ENCODE results near the gene HOMEZ. TPM values are rescaled to one million over a fixed set of nuclear protein-coding genes. Genes with fewer than 3 reads are reported as not detected.

HOMEZ gene
- total RNA-seq, 2 experiments from 2014 or later = 12.3 to 13.0 TPM

DNA sequence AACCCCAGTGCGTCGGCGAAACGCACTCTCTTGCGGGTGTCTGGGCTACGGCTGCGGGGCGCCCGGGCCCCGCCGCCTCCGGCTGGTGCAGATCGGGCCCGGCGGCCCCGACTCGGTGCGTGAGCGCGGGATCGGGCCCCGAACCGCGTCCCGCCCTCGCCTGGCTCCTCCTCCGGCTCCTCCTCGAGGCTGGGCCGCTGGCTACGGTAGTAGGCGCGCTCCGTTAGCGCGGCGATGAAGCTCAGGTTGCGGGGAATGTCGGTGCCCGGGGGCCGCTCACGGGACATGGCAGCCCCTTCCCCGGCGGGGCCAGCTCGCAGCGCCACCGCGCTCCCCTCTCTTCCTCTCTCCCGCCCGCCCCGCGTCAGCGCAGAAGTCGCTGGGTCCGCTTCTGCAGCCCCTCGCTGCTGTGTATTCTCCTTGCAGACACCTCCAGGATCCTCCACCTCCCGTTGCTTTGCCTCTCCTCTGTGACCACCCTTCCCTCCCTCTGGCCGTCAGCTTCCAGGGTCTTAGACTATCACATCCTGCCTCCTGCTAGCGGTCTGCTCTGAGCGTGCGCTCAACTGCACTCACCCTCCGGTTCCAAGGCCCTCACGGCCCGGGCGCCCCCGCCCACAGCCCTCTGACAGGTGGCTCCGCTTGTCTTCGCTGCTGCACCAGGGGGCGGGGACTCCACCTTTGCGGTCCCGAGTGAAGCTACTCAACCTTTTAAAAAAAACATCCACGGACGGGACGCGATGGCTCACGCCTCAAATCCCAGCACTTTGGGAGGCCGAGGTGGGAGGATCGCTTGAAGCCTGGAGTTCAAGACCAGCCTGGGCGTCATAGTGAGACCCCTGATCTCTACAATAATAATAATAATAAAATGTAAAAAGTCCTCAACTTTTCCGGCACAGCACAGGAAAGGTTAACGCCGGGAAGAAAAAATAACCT is 16.6 kb upstream of the HOMEZ start, which contains the start of gene PPP1R3E:
TSS of gene PPP1R3E (minus strand) at position 570 of the 936 bp plus-strand sequence. CDS start at position 287, 283 bp downstream.
- CTCF ChIA-PET = interaction anchor here (0.6 to 4.6 kb wide), 13 partner anchors 10 to 234 kb away, joined by 3 to 76 read pairs (median 6); partner anchors contain the start of genes HOMEZ and PABPN1
- POLR2A ChIA-PET = interaction anchor here (0.7 to 4.4 kb wide), 8 partner anchors 13 to 207 kb away, joined by 3 to 102 read pairs (median 3); partner anchors contain the start of genes ACIN1, C14orf119, HOMEZ and PABPN1
- H3K27me3 Mint-ChIP-seq = peaks cover 12% of the 10 kb centered on the region
- DNase-seq = peak; percentile 93
- H3K9me3 Mint-ChIP-seq = no peaks in the 10 kb centered on the region
- H3K36me3 Mint-ChIP-seq = peaks cover 3% of the 10 kb centered on the region
- intact Hi-C loops (cut with micrococcal nuclease) = loop anchor here (2.0 to 5.0 kb wide), 2 partner anchors 66 to 255 kb away; partner anchors contain the start of gene THTPA
- H3K4me1 Mint-ChIP-seq (ENCODE audit: low read depth) = peaks cover 22% of the 10 kb centered on the region
- peak within 1 kb of the TSS; percentile 94 for H3K4me3 Mint-ChIP-seq
- H3K27ac Mint-ChIP-seq = peak within 1 kb of the TSS; percentile 96

DNA sequence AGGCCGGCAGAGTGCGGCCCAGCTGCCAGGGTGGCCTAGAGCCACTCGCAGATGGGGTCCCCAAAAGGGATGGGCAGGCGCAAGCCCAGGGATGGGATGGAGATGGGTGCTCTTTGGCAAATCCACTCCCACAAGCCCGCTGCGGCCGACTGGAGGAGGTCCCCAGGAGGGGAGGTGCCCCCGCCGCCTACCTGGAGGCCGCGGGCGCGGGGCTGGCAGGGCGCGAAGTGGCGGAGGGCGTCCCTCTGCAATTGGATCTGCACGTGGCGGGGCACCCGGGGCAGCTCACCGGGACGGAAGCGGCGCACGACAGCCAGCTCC is 16.0 kb upstream of the HOMEZ start:
- Mint-ChIP-seq H3K4me1 (ENCODE audit: low read depth) (peaks cover 22% of the 10 kb centered on the region), H3K27ac (peak overlapping the region; percentile 94), H3K4me3 (peak overlapping the region; percentile 94), H3K27me3 (peaks cover 7% of the 10 kb centered on the region), H3K9me3 (no peaks in the 10 kb centered on the region), H3K36me3 (peaks cover 8% of the 10 kb centered on the region)
- CTCF ChIA-PET = interaction anchor here (1.0 to 4.6 kb wide), 15 partner anchors 10 to 234 kb away, joined by 3 to 76 read pairs (median 6); partner anchors contain the start of genes ACIN1, C14orf119, HOMEZ and PABPN1
- DNase-seq = no peak
- intact Hi-C loops (cut with micrococcal nuclease) = loop anchor here (1.0 to 5.0 kb wide), 6 partner anchors 16 to 255 kb away; partner anchors contain the start of genes ACIN1, C14orf119, HOMEZ and NGDN
- POLR2A ChIA-PET = interaction anchor here (0.7 to 4.4 kb wide), 7 partner anchors 13 to 207 kb away, joined by 3 to 102 read pairs (median 3); partner anchors contain the start of genes ACIN1, C14orf119, HOMEZ and PABPN1

DNA sequence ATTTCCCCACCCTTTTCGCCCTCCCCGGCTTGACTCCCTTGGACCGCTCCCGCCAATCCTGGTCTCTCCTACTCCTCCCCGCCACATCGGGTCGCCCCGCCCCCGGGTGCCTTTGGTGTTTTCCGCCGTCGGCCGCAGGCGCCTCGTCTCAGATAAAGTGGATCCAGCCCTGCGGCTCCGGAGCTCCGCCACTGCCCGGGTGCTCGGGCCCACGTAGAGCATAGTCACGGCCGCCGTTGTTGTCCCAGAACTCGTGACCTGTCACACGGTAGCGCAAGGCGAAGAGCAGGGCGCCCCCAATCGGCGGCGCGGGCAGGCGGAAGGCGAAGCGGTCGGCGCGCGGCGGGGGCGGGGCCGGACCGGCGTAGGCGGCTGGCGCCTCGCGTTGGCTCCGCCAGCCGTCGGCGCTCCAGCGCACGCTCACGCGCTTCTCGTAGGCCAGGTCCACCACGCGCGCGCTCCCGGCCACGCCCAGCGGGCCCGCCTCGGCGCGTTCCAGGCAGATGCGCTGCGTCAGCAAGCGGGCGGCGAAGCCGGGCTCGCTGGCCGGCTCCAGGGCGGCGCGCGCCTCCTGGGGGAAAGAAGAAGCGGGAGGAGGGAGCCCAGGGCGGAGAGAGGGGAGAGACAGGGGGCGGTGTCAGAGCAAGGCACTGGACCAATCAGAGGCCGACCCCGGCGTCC is 15.5 kb upstream of the HOMEZ start:
- DNase-seq = peak; percentile 98
- POLR2A ChIA-PET = interaction anchor here (0.6 to 4.4 kb wide), 7 partner anchors 15 to 294 kb away, joined by 3 to 102 read pairs (median 6); partner anchors contain the start of genes ACIN1, C14orf119, HOMEZ and PABPN1
- H3K9me3 Mint-ChIP-seq = no peaks in the 10 kb centered on the region
- H3K27ac Mint-ChIP-seq = peak overlapping the region; percentile 94
- H3K36me3 Mint-ChIP-seq = peaks cover 12% of the 10 kb centered on the region
- CTCF ChIA-PET = interaction anchor here (0.8 to 4.6 kb wide), 18 partner anchors 9 to 233 kb away, joined by 3 to 76 read pairs (median 6); partner anchors contain the start of genes ACIN1, C14orf119, HOMEZ and PABPN1
- peaks cover 22% of the 10 kb centered on the region for H3K4me1 Mint-ChIP-seq (ENCODE audit: low read depth)
- intact Hi-C loops (cut with micrococcal nuclease) = loop anchor here (1.0 to 5.0 kb wide), 5 partner anchors 15 to 256 kb away; partner anchors contain the start of genes ACIN1, C14orf119, HOMEZ and NGDN
- peaks cover 5% of the 10 kb centered on the region for H3K27me3 Mint-ChIP-seq
- H3K4me3 Mint-ChIP-seq = peak overlapping the region; percentile 94

DNA sequence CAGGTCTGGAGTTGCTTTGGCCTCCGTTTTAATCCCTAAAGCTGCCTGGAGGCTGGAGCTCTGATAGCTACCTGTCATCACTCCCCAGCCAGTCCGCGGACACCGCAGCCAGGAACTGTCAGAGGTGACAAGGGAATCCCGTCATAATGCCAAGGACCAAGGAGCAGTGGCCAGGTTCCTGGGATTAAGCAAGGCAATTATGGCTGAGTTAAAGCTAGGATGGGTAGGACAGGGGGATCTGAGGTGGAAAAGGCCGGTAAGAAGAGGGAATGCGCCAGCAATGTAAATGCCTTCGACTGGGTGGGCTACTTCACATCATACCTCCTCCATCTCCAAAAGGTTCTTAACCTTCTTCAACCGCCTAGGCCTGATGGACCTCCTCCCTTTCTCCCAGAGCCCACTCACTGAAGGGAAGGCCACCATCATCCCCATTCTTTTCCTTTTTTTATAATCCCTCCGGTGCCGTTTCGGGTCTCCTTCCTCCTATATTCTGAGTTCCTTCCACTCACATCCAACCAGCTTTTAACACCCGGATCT is 14.8 kb upstream of the HOMEZ start:
- Mint-ChIP-seq H3K4me1 (ENCODE audit: low read depth) (peaks cover 22% of the 10 kb centered on the region), H3K9me3 (no peaks in the 10 kb centered on the region), H3K36me3 (peaks cover 12% of the 10 kb centered on the region), H3K4me3 (peak overlapping the region; percentile 89), H3K27me3 (no peaks in the 10 kb centered on the region), H3K27ac (peak overlapping the region; percentile 91)
- CTCF ChIA-PET = interaction anchor here (0.8 to 4.6 kb wide), 16 partner anchors 9 to 232 kb away, joined by 3 to 76 read pairs (median 6); partner anchors contain the start of genes ACIN1, C14orf119, HOMEZ and PABPN1
- peak; percentile 36 for DNase-seq
- POLR2A ChIA-PET = interaction anchor here (0.6 to 4.4 kb wide), 4 partner anchors 15 to 293 kb away, joined by 3 to 102 read pairs (median 18); partner anchors contain the start of genes ACIN1, C14orf119, HOMEZ and PABPN1
- intact Hi-C loops (cut with micrococcal nuclease) = loop anchor here (1.0 to 5.0 kb wide), 5 partner anchors 14 to 257 kb away; partner anchors contain the start of genes ACIN1, C14orf119, HOMEZ and NGDN

DNA sequence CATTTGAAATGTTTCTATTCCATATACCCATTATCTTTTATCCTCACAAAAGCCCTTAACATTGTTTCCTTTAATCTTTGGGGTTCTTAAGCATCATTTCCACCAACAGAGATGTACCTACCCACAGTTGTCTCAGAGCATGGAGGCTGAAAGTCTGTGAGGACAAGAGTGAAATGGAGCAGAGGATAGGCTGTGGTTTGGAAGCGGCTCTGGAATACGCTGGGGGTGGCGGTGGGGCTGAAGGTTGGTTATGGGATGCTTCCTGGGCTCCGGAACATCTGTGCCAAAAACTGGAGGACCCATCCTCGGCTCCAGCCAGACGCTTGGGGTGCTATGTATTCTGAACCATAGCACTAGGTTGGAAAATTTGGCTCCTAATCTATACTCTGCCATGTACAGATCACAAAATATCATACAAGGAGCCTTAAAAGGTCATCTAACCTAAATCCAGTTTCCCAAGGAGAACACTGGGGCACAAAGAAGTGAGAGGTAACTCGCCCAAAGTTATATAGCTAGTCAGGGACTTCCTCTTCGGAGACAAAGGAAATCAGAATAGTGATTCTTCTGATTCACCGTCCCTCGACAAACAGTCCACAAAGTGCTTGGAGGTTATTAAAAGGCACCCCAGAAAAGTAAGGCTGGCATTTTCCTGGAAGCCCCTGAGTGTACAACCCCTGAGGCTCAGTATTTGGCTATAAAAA is 14.2 kb upstream of the HOMEZ start:
- no peak for DNase-seq
- intact Hi-C loops (cut with micrococcal nuclease) = loop anchor here (1.0 to 5.0 kb wide), 4 partner anchors 35 to 257 kb away; partner anchors contain the start of genes RNF212B and THTPA
- peak overlapping the region; percentile 89 for H3K4me3 Mint-ChIP-seq

DNA sequence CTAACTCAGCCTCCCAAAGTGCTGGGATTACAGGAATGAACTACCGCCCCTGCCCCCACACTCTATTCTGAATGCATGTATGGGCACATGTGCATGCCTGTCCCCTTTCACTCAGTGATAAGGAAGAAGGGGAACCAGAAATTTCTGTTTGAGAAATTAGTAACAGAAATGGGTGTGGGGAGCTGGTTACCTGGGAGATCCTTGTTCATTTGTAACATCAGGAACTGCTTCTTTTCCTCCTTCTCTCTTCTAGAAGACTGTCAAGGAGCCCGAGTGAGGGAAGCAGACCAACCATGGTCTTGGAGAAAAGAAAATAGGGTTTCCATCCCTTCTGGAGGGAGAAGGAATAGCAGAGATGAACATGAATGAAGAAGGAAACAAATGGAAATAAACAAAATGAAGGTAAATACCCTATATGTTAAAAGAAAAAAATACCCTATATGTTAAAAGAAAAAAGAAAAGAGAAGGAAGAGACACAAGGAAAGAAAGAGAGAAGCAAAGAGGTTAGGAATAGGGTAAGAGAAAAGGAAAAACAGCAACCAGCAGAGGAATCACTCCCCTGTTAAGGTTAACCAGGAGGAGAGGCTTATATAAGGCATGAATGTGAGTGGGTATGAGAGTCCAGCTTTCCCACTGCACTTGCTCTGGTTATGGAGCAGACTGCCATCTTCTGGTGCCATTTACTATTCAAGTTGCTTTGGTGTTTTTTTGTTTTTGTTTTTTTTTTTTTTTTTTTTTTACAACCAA is 13.5 kb upstream of the HOMEZ start:
- no peak for DNase-seq
- intact Hi-C loops (cut with micrococcal nuclease) = loop anchor here (1.0 to 5.0 kb wide), 3 partner anchors 34 to 179 kb away; partner anchors contain the start of gene RNF212B
- no peaks in the 10 kb centered on the region for H3K27me3 Mint-ChIP-seq
- H3K36me3 Mint-ChIP-seq = peaks cover 12% of the 10 kb centered on the region
- H3K4me1 Mint-ChIP-seq (ENCODE audit: low read depth) = peaks cover 31% of the 10 kb centered on the region
- POLR2A ChIA-PET = no interaction called here
- no peaks in the 10 kb centered on the region for H3K9me3 Mint-ChIP-seq
- no peak overlapping the region for H3K4me3 Mint-ChIP-seq
- H3K27ac Mint-ChIP-seq = peak overlapping the region; percentile 38
- CTCF ChIA-PET = interaction anchor here (3.3 to 6.3 kb wide), 3 partner anchors 13 to 179 kb away, joined by 28 to 76 read pairs (median 60); partner anchors contain the start of genes HOMEZ and PABPN1

More for the DNA sequence above, 14.2 kb upstream of the HOMEZ start:
- H3K36me3 Mint-ChIP-seq = peaks cover 12% of the 10 kb centered on the region
- peaks cover 25% of the 10 kb centered on the region for H3K4me1 Mint-ChIP-seq (ENCODE audit: low read depth)
- no peaks in the 10 kb centered on the region for H3K9me3 Mint-ChIP-seq
- H3K27ac Mint-ChIP-seq = peak overlapping the region; percentile 91
- ChIA-PET POLR2A (interaction anchor here (1.7 to 4.4 kb wide), 3 partner anchors 14 to 205 kb away, joined by 6 to 102 read pairs (median 31); partner anchors contain the start of genes ACIN1, C14orf119, HOMEZ and PABPN1), CTCF (interaction anchor here (1.0 to 4.6 kb wide), 12 partner anchors 9 to 231 kb away, joined by 3 to 76 read pairs (median 6); partner anchors contain the start of genes ACIN1, C14orf119, HOMEZ and PABPN1)
- H3K27me3 Mint-ChIP-seq = no peaks in the 10 kb centered on the region

DNA sequence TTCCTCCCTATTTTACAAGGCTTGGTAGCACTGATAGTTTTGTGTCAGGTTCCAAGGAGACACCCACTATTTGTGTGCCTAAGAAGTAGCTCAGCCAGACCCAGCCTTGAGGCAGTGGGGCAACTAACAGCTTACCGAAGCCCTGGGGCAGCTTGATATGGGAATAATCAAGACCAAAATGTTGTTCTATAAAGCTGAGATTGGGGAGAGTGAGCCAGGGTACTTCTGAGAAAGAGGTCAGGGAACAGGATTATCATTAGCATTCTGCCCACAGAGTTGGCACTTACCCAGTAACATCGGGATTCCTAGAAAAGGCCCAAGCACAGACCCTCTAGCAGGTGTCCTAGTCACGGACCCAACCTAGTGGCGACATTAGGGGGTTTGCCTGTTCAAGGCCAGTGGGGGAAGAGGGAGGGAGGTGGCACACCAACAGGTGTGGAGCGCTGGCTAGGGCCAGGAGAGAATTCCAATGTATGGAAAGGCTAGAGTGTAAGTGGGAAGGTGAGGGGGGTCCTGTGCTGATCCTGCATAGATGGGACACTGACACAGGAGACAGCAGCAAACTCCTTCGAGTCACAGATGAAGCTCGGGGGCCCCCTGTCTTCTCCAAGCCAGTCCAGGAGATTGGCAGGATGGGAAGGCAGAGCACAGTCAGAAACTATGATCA is 11.8 kb upstream of the HOMEZ start:
- ChIA-PET POLR2A (interaction anchor here (1.9 kb wide), 1 partner anchor 11 kb away, joined by 7 read pairs; the partner anchor contains the start of gene HOMEZ), CTCF (interaction anchor here (0.8 to 6.3 kb wide), 5 partner anchors 11 to 229 kb away, joined by 3 to 60 read pairs (median 6); partner anchors contain the start of genes HOMEZ and PABPN1)
- H3K36me3 Mint-ChIP-seq = peaks cover 12% of the 10 kb centered on the region
- intact Hi-C loops (cut with micrococcal nuclease) = loop anchor here (5.0 kb wide), 1 partner anchor 60 kb away; the partner anchor contains the start of gene RNF212B
- no peak overlapping the region for H3K27ac Mint-ChIP-seq
- no peak overlapping the region for H3K4me3 Mint-ChIP-seq
- no peaks in the 10 kb centered on the region for H3K9me3 Mint-ChIP-seq
- peaks cover 26% of the 10 kb centered on the region for H3K4me1 Mint-ChIP-seq (ENCODE audit: low read depth)
- no peaks in the 10 kb centered on the region for H3K27me3 Mint-ChIP-seq
- DNase-seq = no peak

DNA sequence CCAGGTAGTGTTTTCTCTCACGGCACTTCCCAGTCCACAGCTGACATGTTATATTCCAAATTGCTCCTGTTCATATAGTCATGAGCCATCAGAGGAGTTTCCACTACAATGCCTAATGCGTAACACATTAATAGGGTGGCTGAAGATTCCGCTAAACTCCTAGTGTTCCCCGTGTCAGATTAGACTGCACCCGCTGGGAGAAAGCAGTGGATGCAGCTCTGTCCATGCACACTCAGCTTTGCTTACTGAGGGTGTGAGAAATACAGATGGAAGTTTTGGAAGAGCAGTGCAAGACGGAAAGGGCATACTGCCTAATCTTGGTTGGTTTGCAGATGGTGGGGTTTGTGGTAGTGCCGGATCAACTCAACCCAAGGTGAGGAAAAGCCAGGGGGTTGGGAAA is 11.2 kb upstream of the HOMEZ start:
- POLR2A ChIA-PET = interaction anchor here (1.9 to 2.2 kb wide), 2 partner anchors 10 to 11 kb away, joined by 5 to 7 read pairs; partner anchors contain the start of gene HOMEZ
- no peaks in the 10 kb centered on the region for H3K27me3 Mint-ChIP-seq
- intact Hi-C loops (cut with micrococcal nuclease) = loop anchor here (5.0 kb wide), 1 partner anchor 60 kb away; the partner anchor contains the start of gene RNF212B
- H3K27ac Mint-ChIP-seq = no peak overlapping the region
- H3K4me1 Mint-ChIP-seq (ENCODE audit: low read depth) = peaks cover 26% of the 10 kb centered on the region
- no peaks in the 10 kb centered on the region for H3K9me3 Mint-ChIP-seq
- CTCF ChIA-PET = interaction anchor here (0.9 to 6.3 kb wide), 9 partner anchors 10 to 311 kb away, joined by 3 to 60 read pairs (median 4); partner anchors contain the start of genes BCL2L2, HOMEZ and PABPN1
- H3K4me3 Mint-ChIP-seq = no peak overlapping the region
- H3K36me3 Mint-ChIP-seq = peaks cover 12% of the 10 kb centered on the region
- DNase-seq = no peak

All from activated CD4-positive, alpha-beta memory T cell treated with anti-CD3 and anti-CD28 coated beads for 36 hours (primary cell).